Measurements from ENCODE around the gene HTR2A.

The HTR2A gene

DNA sequence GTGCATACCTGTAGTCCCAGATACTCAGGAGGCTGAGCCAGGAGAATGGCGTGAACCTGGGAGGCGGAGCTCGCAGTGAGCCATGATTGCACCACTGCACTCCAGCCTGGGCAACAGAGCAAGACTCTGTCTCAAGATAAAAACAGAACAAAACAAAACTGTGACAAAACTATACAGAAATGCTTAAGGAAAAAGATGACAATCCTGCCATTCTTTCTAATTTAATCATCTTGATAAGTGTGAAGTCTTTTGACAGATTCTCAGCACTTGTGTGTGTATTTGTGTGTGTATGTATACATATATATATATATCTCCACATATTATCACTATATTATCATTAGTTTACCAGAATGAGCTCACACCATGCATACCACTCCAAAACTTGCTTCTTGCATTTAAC, 12.3 kb downstream of the HTR2A start:
- no peak for FAIRE-seq
- no peak for TF ChIP-seq POLR2AphosphoS5 (IDR thresholded peaks at IDR 0.05; ENCODE audit: low read depth, low read length)

DNA sequence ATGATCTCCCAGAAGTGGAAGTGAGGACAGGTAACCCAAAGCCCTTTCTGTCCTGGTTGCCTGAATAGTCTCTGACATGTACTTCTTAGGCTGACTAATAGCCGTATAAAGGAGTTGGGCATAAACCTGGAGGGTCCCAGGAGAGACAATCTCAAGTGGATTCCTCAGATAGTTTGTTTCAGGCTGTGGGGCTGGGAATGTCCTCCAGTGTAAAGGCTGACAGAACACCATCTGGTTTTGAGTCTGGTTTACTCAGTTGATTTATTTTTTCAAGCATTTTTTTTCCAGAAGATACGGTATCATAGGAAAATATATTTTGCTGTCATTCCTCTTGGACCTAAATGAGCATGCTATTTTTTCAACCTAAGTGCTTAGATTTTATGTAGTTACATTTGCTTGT, 15.2 kb downstream of the HTR2A start:
- DNase-seq (ENCODE audit: insufficient read length, low spot score) (no peak), FAIRE-seq (no peak)
- TF ChIP-seq POLR2A (IDR thresholded peaks at IDR 0.05; ENCODE audit: low read depth, low read length) (no peak), POLR2AphosphoS5 (IDR thresholded peaks at IDR 0.05; ENCODE audit: low read depth, low read length) (no peak), TAF1 (IDR thresholded peaks at IDR 0.05; ENCODE audit: low read depth, low read length) (no peak), SPI1 (IDR thresholded peaks at IDR 0.05; ENCODE audit: low read depth, low read length) (no peak), POU2F2 (IDR thresholded peaks at IDR 0.05; ENCODE audit: low read depth, low read length) (no peak), PAX5 (IDR thresholded peaks at IDR 0.05; ENCODE audit: insufficient read depth, low read length, severe bottlenecking) (no peak)

More for the DNA sequence above, 12.3 kb downstream of the HTR2A start:
- no peak for DNase-seq (ENCODE audit: insufficient read length, low spot score)

- DNase-seq (ENCODE audit: insufficient read length, low spot score) (no peak), FAIRE-seq (no peak)
- no peak for TF ChIP-seq SPI1 (IDR thresholded peaks at IDR 0.05; ENCODE audit: low read depth, low read length)
- TF ChIP-seq POLR2AphosphoS5 (IDR thresholded peaks at IDR 0.05; ENCODE audit: low read depth, low read length) = no peak
- TF ChIP-seq POLR2A (IDR thresholded peaks at IDR 0.05; ENCODE audit: low read depth, low read length) = no peak
- no peak for TF ChIP-seq TAF1 (IDR thresholded peaks at IDR 0.05; ENCODE audit: low read depth, low read length)
- TF ChIP-seq PAX5 (IDR thresholded peaks at IDR 0.05; ENCODE audit: insufficient read depth, low read length, severe bottlenecking) = no peak
- TF ChIP-seq POU2F2 (IDR thresholded peaks at IDR 0.05; ENCODE audit: low read depth, low read length) = no peak
Measured at GRCh38 chr13:46874006-46874405, 22.8 kb downstream of the HTR2A start.

DNA sequence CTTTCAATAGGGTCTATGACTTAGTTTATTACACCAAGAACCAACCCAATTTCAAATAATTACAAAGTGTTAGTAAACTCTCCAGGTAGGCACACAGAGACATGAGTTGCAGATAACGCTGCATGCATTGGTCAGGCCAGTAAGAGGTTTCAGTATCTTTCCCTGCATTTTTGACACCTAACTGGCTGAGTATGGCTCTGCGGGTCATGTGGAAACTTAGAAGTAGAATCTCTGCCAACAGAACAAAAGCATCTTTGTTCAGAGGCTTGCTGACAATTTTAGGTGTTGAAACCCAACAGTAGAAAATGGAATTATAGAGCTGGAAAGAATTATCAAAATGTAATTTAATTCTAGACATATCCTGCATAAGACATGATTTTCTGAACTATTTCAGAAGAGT, 25.3 kb downstream of the HTR2A start:
- no peak for FAIRE-seq
- TF ChIP-seq POLR2A (IDR thresholded peaks at IDR 0.05; ENCODE audit: low read depth, low read length) (no peak), PAX5 (IDR thresholded peaks at IDR 0.05; ENCODE audit: insufficient read depth, low read length, severe bottlenecking) (no peak), POU2F2 (IDR thresholded peaks at IDR 0.05; ENCODE audit: low read depth, low read length) (no peak), SPI1 (IDR thresholded peaks at IDR 0.05; ENCODE audit: low read depth, low read length) (no peak), POLR2AphosphoS5 (IDR thresholded peaks at IDR 0.05; ENCODE audit: low read depth, low read length) (no peak), TAF1 (IDR thresholded peaks at IDR 0.05; ENCODE audit: low read depth, low read length) (no peak)
- no peak for DNase-seq (ENCODE audit: insufficient read length, low spot score)

DNA sequence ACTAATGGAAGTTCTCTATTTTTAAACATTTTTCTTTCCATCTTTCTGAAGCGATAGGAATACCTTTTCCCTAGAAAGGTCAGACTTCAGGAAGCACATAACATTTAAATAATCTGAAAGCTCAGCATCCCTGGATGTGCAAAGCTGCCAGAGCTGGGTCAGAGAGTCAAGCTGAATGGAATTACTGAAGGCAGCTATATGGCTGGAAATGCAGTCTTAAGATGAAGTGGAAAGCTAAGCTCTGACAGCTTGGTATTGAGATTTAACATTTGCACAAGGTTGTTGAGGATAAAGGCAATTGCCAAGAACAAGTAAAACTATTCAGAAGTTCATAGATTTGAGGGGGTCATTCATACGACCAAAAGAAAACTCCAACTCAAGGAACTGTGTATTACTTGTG, 28.8 kb downstream of the HTR2A start:
- FAIRE-seq = no peak
- DNase-seq (ENCODE audit: insufficient read length, low spot score) = no peak
- TF ChIP-seq SPI1 (IDR thresholded peaks at IDR 0.05; ENCODE audit: low read depth, low read length) (no peak), POLR2A (IDR thresholded peaks at IDR 0.05; ENCODE audit: low read depth, low read length) (no peak), PAX5 (IDR thresholded peaks at IDR 0.05; ENCODE audit: insufficient read depth, low read length, severe bottlenecking) (no peak), POU2F2 (IDR thresholded peaks at IDR 0.05; ENCODE audit: low read depth, low read length) (no peak), TAF1 (IDR thresholded peaks at IDR 0.05; ENCODE audit: low read depth, low read length) (no peak), POLR2AphosphoS5 (IDR thresholded peaks at IDR 0.05; ENCODE audit: low read depth, low read length) (no peak)

- FAIRE-seq = peak; percentile 78
- no peak for TF ChIP-seq POU2F2 (IDR thresholded peaks at IDR 0.05; ENCODE audit: low read depth, low read length)
- TF ChIP-seq PAX5 (IDR thresholded peaks at IDR 0.05; ENCODE audit: insufficient read depth, low read length, severe bottlenecking) = no peak
- no peak for TF ChIP-seq SPI1 (IDR thresholded peaks at IDR 0.05; ENCODE audit: low read depth, low read length)
- TF ChIP-seq POLR2A (IDR thresholded peaks at IDR 0.05; ENCODE audit: low read depth, low read length) = no peak
- no peak for TF ChIP-seq TAF1 (IDR thresholded peaks at IDR 0.05; ENCODE audit: low read depth, low read length)
- TF ChIP-seq POLR2AphosphoS5 (IDR thresholded peaks at IDR 0.05; ENCODE audit: low read depth, low read length) = no peak
- no peak for DNase-seq (ENCODE audit: insufficient read length, low spot score)
Measured at GRCh38 chr13:46866150-46866549, 30.7 kb downstream of the HTR2A start.

- DNase-seq (ENCODE audit: insufficient read length, low spot score) (no peak), FAIRE-seq (no peak)
- TF ChIP-seq SPI1 (IDR thresholded peaks at IDR 0.05; ENCODE audit: low read depth, low read length) = no peak
- no peak for TF ChIP-seq PAX5 (IDR thresholded peaks at IDR 0.05; ENCODE audit: insufficient read depth, low read length, severe bottlenecking)
- no peak for TF ChIP-seq POLR2A (IDR thresholded peaks at IDR 0.05; ENCODE audit: low read depth, low read length)
- no peak for TF ChIP-seq POLR2AphosphoS5 (IDR thresholded peaks at IDR 0.05; ENCODE audit: low read depth, low read length)
- no peak for TF ChIP-seq POU2F2 (IDR thresholded peaks at IDR 0.05; ENCODE audit: low read depth, low read length)
- no peak for TF ChIP-seq TAF1 (IDR thresholded peaks at IDR 0.05; ENCODE audit: low read depth, low read length)
Measured at GRCh38 chr13:46864941-46865340, 31.9 kb downstream of the HTR2A start.

- TF ChIP-seq POU2F2 (IDR thresholded peaks at IDR 0.05; ENCODE audit: low read depth, low read length) (no peak), PAX5 (IDR thresholded peaks at IDR 0.05; ENCODE audit: insufficient read depth, low read length, severe bottlenecking) (no peak), POLR2AphosphoS5 (IDR thresholded peaks at IDR 0.05; ENCODE audit: low read depth, low read length) (no peak), SPI1 (IDR thresholded peaks at IDR 0.05; ENCODE audit: low read depth, low read length) (no peak), POLR2A (IDR thresholded peaks at IDR 0.05; ENCODE audit: low read depth, low read length) (no peak), TAF1 (IDR thresholded peaks at IDR 0.05; ENCODE audit: low read depth, low read length) (no peak)
- no peak for FAIRE-seq
- no peak for DNase-seq (ENCODE audit: insufficient read length, low spot score)
Measured at GRCh38 chr13:46861959-46862358, 34.9 kb downstream of the HTR2A start.

GRCh38 chr13:46860722-46861121, 36.1 kb downstream of the HTR2A start:
- FAIRE-seq = no peak
- DNase-seq (ENCODE audit: insufficient read length, low spot score) = no peak

GRCh38 chr13:46858776-46859175, 38.1 kb downstream of the HTR2A start:
- FAIRE-seq (no peak), DNase-seq (ENCODE audit: insufficient read length, low spot score) (no peak)
- TF ChIP-seq PAX5 (IDR thresholded peaks at IDR 0.05; ENCODE audit: insufficient read depth, low read length, severe bottlenecking) (no peak), SPI1 (IDR thresholded peaks at IDR 0.05; ENCODE audit: low read depth, low read length) (no peak), POLR2AphosphoS5 (IDR thresholded peaks at IDR 0.05; ENCODE audit: low read depth, low read length) (no peak), POLR2A (IDR thresholded peaks at IDR 0.05; ENCODE audit: low read depth, low read length) (no peak), POU2F2 (IDR thresholded peaks at IDR 0.05; ENCODE audit: low read depth, low read length) (no peak), TAF1 (IDR thresholded peaks at IDR 0.05; ENCODE audit: low read depth, low read length) (no peak)

More at GRCh38 chr13:46860722-46861121, 36.1 kb downstream of the HTR2A start:
- TF ChIP-seq PAX5 (IDR thresholded peaks at IDR 0.05; ENCODE audit: insufficient read depth, low read length, severe bottlenecking) (no peak), POU2F2 (IDR thresholded peaks at IDR 0.05; ENCODE audit: low read depth, low read length) (no peak), POLR2A (IDR thresholded peaks at IDR 0.05; ENCODE audit: low read depth, low read length) (no peak), TAF1 (IDR thresholded peaks at IDR 0.05; ENCODE audit: low read depth, low read length) (no peak), POLR2AphosphoS5 (IDR thresholded peaks at IDR 0.05; ENCODE audit: low read depth, low read length) (no peak), SPI1 (IDR thresholded peaks at IDR 0.05; ENCODE audit: low read depth, low read length) (no peak)

All from GM12891 (cell line).